Erythroblast (primary cell): Measurements from ENCODE around the gene KRT86.

Experiments
- GATA1 ChIP-seq: IDR thresholded peaks from 2 replicates; pipeline ENCODE4 v1.6.1; 2011; ENCODE audit warnings: low read depth, mild to moderate bottlenecking, control low read depth, low read length, moderate library complexity
- POLR2A ChIP-seq: IDR thresholded peaks from 2 replicates; pipeline ENCODE4 v1.6.1; 2011; ENCODE audit warnings: mild to moderate bottlenecking, low read length

DNA sequence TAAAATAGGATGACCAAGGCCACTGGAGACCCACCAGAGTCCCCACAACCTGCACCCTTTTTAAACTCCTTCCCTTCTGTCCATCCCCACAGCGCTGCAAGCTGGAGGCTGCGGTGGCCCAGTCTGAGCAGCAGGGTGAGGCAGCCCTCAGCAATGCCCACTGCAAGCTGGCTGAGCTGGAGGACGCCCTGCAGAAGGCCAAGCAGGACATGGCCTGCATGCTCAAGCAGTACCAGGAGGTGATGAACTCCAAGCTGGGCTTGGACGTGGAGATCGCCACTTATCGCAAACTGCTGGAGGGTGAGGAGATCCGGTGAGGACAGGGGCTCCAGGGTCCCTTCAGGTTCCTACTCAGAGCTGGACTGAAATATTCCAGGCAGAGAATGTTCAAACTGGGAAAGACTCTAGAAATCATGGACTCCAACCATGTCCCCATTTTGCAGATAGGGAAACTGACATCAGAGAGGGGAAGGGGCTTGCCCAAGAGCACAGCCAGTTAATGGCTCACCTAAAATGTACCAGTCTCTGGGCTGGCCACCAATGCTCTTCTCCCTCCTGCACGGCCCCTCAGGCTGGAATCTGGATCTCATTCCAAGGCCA lies 75.7 kb downstream of the KRT86 start:
- no peak for TF ChIP-seq POLR2A
- TF ChIP-seq GATA1: no peak
